Loucy (cell line): ENCODE data around the gene SMC3.

Experiments used
- H2AFZ ChIP-seq: fragments of 200-600 bp; sonication (generic); 2 replicates; pipeline ENCODE4 v1.6.0; 2016; ENCODE audit warnings: antibody characterized with exemption, mild to moderate bottlenecking, low read length, moderate library complexity
- H3F3A ChIP-seq: fragments of 200-600 bp; 2 replicates; pipeline ENCODE4 v1.6.0; 2016; ENCODE audit warnings: antibody characterized with exemption, low read depth, mild to moderate bottlenecking
- H3K27me3 ChIP-seq: fragments of 200-600 bp; sonication (generic); 2 replicates; pipeline ENCODE4 v1.6.1; 2014; ENCODE audit warnings: low read length, mild to moderate bottlenecking; ENCODE audit not compliant: insufficient read depth, poor library complexity, severe bottlenecking
- H3K36me3 ChIP-seq: fragments of 200-600 bp; sonication (generic); 2 replicates; pipeline ENCODE4 v1.6.1; 2016; ENCODE audit warnings: low read length; ENCODE audit not compliant: insufficient read depth
- H3K4me1 ChIP-seq: fragments of 200-600 bp; sonication (generic); 2 replicates; pipeline ENCODE4 v1.5.1; 2014; ENCODE audit warnings: low read length, mild to moderate bottlenecking; ENCODE audit not compliant: insufficient read depth, poor library complexity, severe bottlenecking
- H3K4me2 ChIP-seq: fragments of 200-600 bp; sonication (generic); 2 replicates; pipeline ENCODE4 v1.6.0; 2014; ENCODE audit warnings: antibody characterized with exemption, low read length, low read depth, mild to moderate bottlenecking; ENCODE audit not compliant: poor library complexity, severe bottlenecking
- H3K4me3 ChIP-seq: fragments of 200-600 bp; sonication (generic); 2 replicates; pipeline ENCODE4 v1.5.1; 2014; ENCODE audit warnings: low read length, mild to moderate bottlenecking, mixed read lengths; ENCODE audit not compliant: poor library complexity, severe bottlenecking
- H3K79me2 ChIP-seq: fragments of 200-600 bp; sonication (generic); 2 replicates; pipeline ENCODE4 v1.6.1; 2014; ENCODE audit warnings: low read length; ENCODE audit not compliant: insufficient read depth
- H3K9ac ChIP-seq: fragments of 200-600 bp; sonication (generic); 2 replicates; pipeline ENCODE4 v1.6.0; 2014; ENCODE audit warnings: mild to moderate bottlenecking, low read depth, low read length, moderate library complexity; ENCODE audit not compliant: poor library complexity, severe bottlenecking
- H3K9me2 ChIP-seq: fragments of 200-600 bp; sonication (generic); replicated peaks from 2 replicates; pipeline ENCODE4 v1.6.1; 2016; ENCODE audit warnings: low read depth, low read length, mixed read lengths
- H3K9me3 ChIP-seq: fragments of 200-600 bp; sonication (generic); 2 replicates; pipeline ENCODE4 v1.6.1; 2014; ENCODE audit warnings: mild to moderate bottlenecking, antibody characterized with exemption, low read length, low read depth; ENCODE audit not compliant: insufficient read depth
- H4K20me1 ChIP-seq: fragments of 200-600 bp; sonication (generic); 2 replicates; pipeline ENCODE4 v1.6.0; 2014; ENCODE audit warnings: antibody characterized with exemption, low read length, mild to moderate bottlenecking; ENCODE audit not compliant: insufficient read depth, poor library complexity, severe bottlenecking
- EZH2phosphoT487 ChIP-seq: fragments of 200-600 bp; IDR thresholded peaks from 2 replicates; pipeline ENCODE4 v1.6.1; 2018; ENCODE audit warnings: antibody characterized with exemption, mild to moderate bottlenecking, moderate library complexity, borderline replicate concordance
- TF ChIP-seq, protein P1 (sequence below): fragments of 200-600 bp; sonication (generic); conservative IDR thresholded peaks from 2 replicates; pipeline ENCODE4 v1.5.1; 2014; ENCODE audit warnings: mild to moderate bottlenecking, antibody characterized with exemption, low read length

The SMC3 gene

DNA sequence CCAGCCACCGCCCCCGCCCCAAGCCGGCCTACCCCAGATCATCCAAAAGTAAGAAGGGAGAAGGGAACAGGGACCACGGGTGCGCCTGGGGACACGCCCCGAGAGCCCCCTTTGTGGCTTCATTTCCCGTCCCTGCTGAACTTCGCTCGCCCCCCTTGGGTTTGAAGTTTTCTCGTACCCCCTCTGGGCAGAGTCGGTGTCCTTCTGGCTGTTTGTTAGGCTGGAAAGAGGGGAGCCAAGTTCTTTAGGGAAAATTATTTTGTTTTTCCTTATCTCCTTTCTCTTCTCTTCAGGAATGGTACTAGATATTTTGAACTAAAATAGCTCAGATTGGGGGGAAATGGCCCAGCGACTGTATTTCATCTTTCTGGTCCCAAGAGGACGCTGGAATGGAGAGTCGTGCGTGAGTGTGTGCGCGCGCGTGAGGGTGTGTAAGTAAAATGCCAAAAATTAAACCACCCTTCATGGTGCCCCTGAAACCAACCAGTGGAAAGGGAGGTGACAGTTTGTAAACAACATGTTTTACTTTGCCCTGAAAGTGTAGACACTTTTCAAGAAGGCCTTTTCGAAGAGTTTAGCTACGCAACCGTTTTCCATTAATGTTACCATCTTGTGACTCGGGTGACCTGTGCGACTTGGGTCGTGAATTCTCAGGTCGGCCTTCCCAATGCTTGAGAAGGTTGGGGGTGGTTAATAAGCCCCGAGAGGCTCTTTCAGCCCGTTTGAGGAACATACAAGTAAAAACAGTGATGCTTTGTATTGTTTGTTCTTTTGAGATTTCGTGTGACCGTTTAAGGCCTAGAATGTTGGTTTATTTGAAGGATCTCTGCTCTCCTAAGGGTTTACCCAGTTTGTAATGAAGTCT lies 77.3 kb downstream of the SMC3 start:
- TF ChIP-seq EZH2phosphoT487: no peak
- TF ChIP-seq, protein P1, sequence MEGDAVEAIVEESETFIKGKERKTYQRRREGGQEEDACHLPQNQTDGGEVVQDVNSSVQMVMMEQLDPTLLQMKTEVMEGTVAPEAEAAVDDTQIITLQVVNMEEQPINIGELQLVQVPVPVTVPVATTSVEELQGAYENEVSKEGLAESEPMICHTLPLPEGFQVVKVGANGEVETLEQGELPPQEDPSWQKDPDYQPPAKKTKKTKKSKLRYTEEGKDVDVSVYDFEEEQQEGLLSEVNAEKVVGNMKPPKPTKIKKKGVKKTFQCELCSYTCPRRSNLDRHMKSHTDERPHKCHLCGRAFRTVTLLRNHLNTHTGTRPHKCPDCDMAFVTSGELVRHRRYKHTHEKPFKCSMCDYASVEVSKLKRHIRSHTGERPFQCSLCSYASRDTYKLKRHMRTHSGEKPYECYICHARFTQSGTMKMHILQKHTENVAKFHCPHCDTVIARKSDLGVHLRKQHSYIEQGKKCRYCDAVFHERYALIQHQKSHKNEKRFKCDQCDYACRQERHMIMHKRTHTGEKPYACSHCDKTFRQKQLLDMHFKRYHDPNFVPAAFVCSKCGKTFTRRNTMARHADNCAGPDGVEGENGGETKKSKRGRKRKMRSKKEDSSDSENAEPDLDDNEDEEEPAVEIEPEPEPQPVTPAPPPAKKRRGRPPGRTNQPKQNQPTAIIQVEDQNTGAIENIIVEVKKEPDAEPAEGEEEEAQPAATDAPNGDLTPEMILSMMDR: no peak
- Histone ChIP-seq H3K36me3 (no peaks in the 10 kb centered on the region), H3K4me2 (no peak overlapping the region), H3K27me3 (no peaks in the 10 kb centered on the region), H4K20me1 (no peaks in the 10 kb centered on the region), H3K4me3 (no peak overlapping the region), H3K79me2 (no peaks in the 10 kb centered on the region), H2AFZ (no peak overlapping the region), H3K4me1 (peaks cover 15% of the 10 kb centered on the region), H3K9me3 (no peaks in the 10 kb centered on the region), H3K9ac (no peak overlapping the region), H3K9me2 (no peaks in the 10 kb centered on the region), H3F3A (peaks cover 5% of the 10 kb centered on the region; the same call in 1 of the 2 replicates)

DNA sequence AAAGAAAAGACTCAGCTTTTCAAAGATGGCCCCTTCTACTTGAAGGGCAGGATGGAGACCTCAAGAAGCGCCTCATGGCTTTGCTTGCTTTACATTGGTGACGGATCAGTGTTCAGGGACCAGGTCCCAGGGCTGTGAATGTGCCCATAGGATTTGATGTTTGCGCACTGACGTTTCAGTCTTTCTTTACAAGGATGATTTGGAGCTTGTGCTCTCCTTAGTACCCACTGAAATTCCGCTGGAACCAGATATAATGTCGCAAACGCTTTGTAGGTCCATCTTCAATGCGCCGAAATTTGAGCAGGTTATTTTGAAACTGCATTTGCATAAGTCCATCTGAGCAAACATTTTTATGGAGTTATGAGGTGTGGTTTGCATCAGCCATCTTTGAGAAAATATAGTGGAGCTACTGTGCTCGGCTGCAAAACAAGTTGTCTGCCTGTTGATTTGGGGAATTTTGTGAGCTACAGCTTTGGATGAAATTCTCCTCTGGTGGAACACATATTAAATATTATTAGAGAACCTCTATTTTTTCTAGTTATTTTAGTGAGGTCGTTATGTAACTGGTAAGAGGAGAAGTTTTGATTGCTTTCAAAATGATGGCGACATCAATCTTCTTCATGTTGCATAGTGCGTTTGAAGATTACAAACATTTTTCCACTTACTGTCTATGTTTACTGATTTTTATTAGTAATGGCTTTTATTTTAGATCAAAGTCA lies 79.1 kb downstream of the SMC3 start:
- Histone ChIP-seq H3K79me2 (no peaks in the 10 kb centered on the region), H3K27me3 (no peaks in the 10 kb centered on the region), H2AFZ (no peak overlapping the region), H3K36me3 (no peaks in the 10 kb centered on the region), H3K4me1 (peaks cover 17% of the 10 kb centered on the region), H3K4me2 (no peak overlapping the region), H3K9me3 (no peaks in the 10 kb centered on the region), H3K9me2 (no peaks in the 10 kb centered on the region), H3K4me3 (no peak overlapping the region), H3F3A (no peaks in the 10 kb centered on the region), H4K20me1 (no peaks in the 10 kb centered on the region), H3K9ac (no peak overlapping the region)
- TF ChIP-seq, protein P1: no peak
- TF ChIP-seq EZH2phosphoT487: no peak

DNA sequence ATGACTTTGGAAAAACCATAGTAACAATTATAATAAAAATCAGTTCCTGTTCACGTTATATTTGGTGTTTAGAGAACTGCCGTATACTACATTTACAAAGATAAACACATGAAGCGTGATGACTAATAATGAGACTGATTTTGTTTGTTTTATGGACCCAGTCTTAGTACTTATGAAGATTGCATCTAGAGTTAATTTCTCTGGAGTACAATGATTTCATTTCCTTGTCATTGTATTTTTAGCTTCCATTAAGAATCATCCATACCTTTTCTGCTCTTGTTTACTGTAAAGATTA lies 79.6 kb downstream of the SMC3 start:
- H3K4me2 ChIP-seq: no peak overlapping the region
- peaks cover 19% of the 10 kb centered on the region for H3K4me1 ChIP-seq
- TF ChIP-seq, protein P1: no peak
- no peak for TF ChIP-seq EZH2phosphoT487
- no peaks in the 10 kb centered on the region for H3K27me3 ChIP-seq
- no peak overlapping the region for H2AFZ ChIP-seq
- H4K20me1 ChIP-seq: no peaks in the 10 kb centered on the region
- no peak overlapping the region for H3K9ac ChIP-seq
- no peaks in the 10 kb centered on the region for H3F3A ChIP-seq
- H3K36me3 ChIP-seq: no peaks in the 10 kb centered on the region
- no peaks in the 10 kb centered on the region for H3K9me3 ChIP-seq
- no peaks in the 10 kb centered on the region for H3K79me2 ChIP-seq
- H3K9me2 ChIP-seq: no peaks in the 10 kb centered on the region
- H3K4me3 ChIP-seq: no peak overlapping the region
